Ishikawa (cell line): ENCODE measurements around the gene CLASP1.

Source experiments
- EP300 ChIP-seq: IDR thresholded peaks from 2 replicates; pipeline ENCODE4 v1.6.1; 2012; ENCODE audit warnings: borderline replicate concordance
- FOXM1 ChIP-seq: IDR thresholded peaks from 2 replicates; pipeline ENCODE4 v1.6.1; 2012; ENCODE audit warnings: low read depth, borderline replicate concordance
- NFIC ChIP-seq: IDR thresholded peaks from 2 replicates; pipeline ENCODE4 v1.6.1; 2012
- RAD21 ChIP-seq: IDR thresholded peaks from 2 replicates; pipeline ENCODE4 v1.6.1; 2012; ENCODE audit warnings: low read depth
- TCF12 ChIP-seq: IDR thresholded peaks from 2 replicates; pipeline ENCODE4 v1.6.1; 2012; ENCODE audit warnings: low read depth
- TEAD4 ChIP-seq: IDR thresholded peaks from 2 replicates; pipeline ENCODE4 v1.6.1; 2012
- USF1 ChIP-seq: IDR thresholded peaks from 2 replicates; pipeline ENCODE4 v1.6.1; 2012
- YY1 ChIP-seq: IDR thresholded peaks from 2 replicates; pipeline ENCODE4 v1.6.1; 2012; ENCODE audit warnings: low read depth
- ZBTB7A ChIP-seq: IDR thresholded peaks from 2 replicates; pipeline ENCODE4 v1.6.1; 2012; ENCODE audit warnings: low read depth
- TF ChIP-seq, protein P1 (sequence below): IDR thresholded peaks from 2 replicates; pipeline ENCODE4 v1.6.1; 2012; ENCODE audit warnings: low read depth, mild to moderate bottlenecking

DNA sequence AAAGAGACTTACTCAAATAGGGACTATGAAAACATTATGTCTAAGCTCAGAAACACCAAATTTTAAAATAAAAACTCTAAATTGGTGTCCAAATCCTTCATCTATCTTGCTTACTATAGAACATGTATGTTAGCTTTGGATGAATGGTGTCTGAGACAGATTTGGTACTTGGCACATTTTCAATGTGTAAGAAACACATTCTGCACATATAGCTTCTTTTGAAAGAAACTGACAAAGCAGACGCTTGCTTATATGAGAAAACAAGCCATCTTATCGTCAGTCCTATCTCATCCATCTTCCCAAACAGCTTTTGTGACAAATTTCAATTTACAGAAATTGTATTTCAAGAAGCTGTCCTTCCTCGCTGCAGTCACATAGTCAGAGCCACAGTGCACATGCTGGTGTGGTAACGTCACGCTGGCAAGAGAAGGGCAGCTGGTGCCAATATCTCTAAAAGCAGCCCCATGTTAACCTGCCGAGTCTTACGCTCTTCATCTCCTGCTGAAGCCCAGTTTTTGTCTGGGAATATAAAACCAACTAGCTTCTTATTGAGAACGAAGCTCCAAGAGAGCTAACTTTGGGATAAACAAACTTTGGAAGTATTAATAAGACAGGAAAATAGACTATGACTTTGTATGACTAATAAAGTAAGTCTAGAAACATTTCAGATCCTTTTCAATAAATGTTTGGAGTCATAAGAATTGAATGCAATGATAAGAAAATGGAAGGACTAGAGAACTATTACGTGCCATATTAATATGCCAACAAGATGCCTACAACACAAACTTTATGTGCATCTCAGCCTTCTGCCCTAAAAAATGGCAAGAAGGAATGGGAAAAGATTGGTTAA, 289.3 kb downstream of the CLASP1 start:
- TF ChIP-seq NFIC = no peak
- TF ChIP-seq ZBTB7A = no peak
- TF ChIP-seq RAD21 = no peak
- TF ChIP-seq YY1 = no peak
- no peak for TF ChIP-seq FOXM1
- no peak for TF ChIP-seq TEAD4
- TF ChIP-seq, protein P1, sequence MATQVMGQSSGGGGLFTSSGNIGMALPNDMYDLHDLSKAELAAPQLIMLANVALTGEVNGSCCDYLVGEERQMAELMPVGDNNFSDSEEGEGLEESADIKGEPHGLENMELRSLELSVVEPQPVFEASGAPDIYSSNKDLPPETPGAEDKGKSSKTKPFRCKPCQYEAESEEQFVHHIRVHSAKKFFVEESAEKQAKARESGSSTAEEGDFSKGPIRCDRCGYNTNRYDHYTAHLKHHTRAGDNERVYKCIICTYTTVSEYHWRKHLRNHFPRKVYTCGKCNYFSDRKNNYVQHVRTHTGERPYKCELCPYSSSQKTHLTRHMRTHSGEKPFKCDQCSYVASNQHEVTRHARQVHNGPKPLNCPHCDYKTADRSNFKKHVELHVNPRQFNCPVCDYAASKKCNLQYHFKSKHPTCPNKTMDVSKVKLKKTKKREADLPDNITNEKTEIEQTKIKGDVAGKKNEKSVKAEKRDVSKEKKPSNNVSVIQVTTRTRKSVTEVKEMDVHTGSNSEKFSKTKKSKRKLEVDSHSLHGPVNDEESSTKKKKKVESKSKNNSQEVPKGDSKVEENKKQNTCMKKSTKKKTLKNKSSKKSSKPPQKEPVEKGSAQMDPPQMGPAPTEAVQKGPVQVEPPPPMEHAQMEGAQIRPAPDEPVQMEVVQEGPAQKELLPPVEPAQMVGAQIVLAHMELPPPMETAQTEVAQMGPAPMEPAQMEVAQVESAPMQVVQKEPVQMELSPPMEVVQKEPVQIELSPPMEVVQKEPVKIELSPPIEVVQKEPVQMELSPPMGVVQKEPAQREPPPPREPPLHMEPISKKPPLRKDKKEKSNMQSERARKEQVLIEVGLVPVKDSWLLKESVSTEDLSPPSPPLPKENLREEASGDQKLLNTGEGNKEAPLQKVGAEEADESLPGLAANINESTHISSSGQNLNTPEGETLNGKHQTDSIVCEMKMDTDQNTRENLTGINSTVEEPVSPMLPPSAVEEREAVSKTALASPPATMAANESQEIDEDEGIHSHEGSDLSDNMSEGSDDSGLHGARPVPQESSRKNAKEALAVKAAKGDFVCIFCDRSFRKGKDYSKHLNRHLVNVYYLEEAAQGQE = no peak
- TF ChIP-seq EP300 = no peak
- TF ChIP-seq TCF12 = no peak
- no peak for TF ChIP-seq USF1
